SK-N-SH (cell line): ENCODE measurements around the gene TGOLN2.

Experiments
- CHD2 ChIP-seq: fragments of 150-350 bp; IDR thresholded peaks from 2 replicates; pipeline ENCODE4 v1.6.1; 2018; ENCODE audit warnings: low read length; ENCODE audit not compliant: partially characterized antibody
- FOXM1 ChIP-seq: IDR thresholded peaks from 2 replicates; pipeline ENCODE4 v1.4.0; 2012; ENCODE audit warnings: low read depth, mild to moderate bottlenecking
- MXI1 ChIP-seq: IDR thresholded peaks from 2 replicates; pipeline ENCODE4 v1.6.1; 2012; ENCODE audit warnings: mild to moderate bottlenecking, low read depth, low read length, improper control_type of control experiment
- NRF1 ChIP-seq: IDR thresholded peaks from 2 replicates; pipeline ENCODE4 v1.6.1; 2012; ENCODE audit warnings: low read depth, mild to moderate bottlenecking, low read length
- POLR2AphosphoS5 ChIP-seq: IDR thresholded peaks from 2 replicates; pipeline ENCODE4 v1.6.1; 2012; ENCODE audit warnings: low read depth, low read length
- TF ChIP-seq, protein P1 (sequence below): fragments of 200-600 bp; sonication (generic); IDR thresholded peaks from 2 replicates; pipeline ENCODE4 v1.6.1; 2017; ENCODE audit warnings: antibody characterized with exemption, mild to moderate bottlenecking, moderate library complexity
- TF ChIP-seq, protein P2 (sequence below): IDR thresholded peaks from 2 replicates; pipeline ENCODE4 v1.4.0; 2012; ENCODE audit warnings: low read depth

DNA sequence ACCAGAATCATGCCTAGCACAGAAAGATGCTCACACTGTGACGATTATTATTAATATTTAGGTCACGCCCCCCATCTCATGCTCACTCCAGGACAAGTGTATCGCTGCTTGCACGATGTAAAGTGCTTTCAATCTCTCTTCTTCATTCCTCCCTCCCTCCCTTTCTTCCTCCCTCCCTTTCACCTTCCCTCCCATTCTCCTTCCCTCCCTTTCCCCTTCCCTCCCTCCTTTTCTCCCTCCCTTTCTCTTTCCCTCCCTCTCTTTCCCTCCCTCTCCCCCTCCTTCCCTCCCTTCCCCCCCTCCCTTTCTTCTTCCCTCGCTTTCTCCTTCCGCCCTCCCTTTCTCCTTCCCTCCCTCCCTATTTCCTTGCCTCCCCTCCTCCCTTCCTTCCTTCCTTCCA, 19.6 kb downstream of the TGOLN2 start:
- TF ChIP-seq POLR2AphosphoS5 (no peak), CHD2 (no peak), MXI1 (no peak), FOXM1 (no peak), NRF1 (no peak)
- TF ChIP-seq, protein P1, sequence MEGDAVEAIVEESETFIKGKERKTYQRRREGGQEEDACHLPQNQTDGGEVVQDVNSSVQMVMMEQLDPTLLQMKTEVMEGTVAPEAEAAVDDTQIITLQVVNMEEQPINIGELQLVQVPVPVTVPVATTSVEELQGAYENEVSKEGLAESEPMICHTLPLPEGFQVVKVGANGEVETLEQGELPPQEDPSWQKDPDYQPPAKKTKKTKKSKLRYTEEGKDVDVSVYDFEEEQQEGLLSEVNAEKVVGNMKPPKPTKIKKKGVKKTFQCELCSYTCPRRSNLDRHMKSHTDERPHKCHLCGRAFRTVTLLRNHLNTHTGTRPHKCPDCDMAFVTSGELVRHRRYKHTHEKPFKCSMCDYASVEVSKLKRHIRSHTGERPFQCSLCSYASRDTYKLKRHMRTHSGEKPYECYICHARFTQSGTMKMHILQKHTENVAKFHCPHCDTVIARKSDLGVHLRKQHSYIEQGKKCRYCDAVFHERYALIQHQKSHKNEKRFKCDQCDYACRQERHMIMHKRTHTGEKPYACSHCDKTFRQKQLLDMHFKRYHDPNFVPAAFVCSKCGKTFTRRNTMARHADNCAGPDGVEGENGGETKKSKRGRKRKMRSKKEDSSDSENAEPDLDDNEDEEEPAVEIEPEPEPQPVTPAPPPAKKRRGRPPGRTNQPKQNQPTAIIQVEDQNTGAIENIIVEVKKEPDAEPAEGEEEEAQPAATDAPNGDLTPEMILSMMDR: no peak
- TF ChIP-seq, protein P2, sequence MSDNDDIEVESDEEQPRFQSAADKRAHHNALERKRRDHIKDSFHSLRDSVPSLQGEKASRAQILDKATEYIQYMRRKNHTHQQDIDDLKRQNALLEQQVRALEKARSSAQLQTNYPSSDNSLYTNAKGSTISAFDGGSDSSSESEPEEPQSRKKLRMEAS: no peak
